HG03139 (cell line): ENCODE measurements around the gene EML6.

ENCODE experiments used
- ATAC-seq: cut with Tn5 transposase; IDR thresholded peaks from one replicate; pipeline ENCODE4 v1.9.1; 2021; ENCODE audit not compliant: unreplicated experiment

Gene EML6

GRCh38 chr2:54962935-54963440 is 239.5 kb downstream of the EML6 start:
- no peak for ATAC-seq

- ATAC-seq, result no peak
These were observed 240.0 kb downstream of the EML6 start for GRCh38 chr2:54963476-54963875.

GRCh38 chr2:54964271-54964670 is 240.8 kb downstream of the EML6 start:
- no peak for ATAC-seq

- ATAC-seq, result no peak
These were observed 241.4 kb downstream of the EML6 start for GRCh38 chr2:54964816-54965215.

- ATAC-seq, result no peak
These were observed 242.0 kb downstream of the EML6 start for GRCh38 chr2:54965425-54965824.

DNA sequence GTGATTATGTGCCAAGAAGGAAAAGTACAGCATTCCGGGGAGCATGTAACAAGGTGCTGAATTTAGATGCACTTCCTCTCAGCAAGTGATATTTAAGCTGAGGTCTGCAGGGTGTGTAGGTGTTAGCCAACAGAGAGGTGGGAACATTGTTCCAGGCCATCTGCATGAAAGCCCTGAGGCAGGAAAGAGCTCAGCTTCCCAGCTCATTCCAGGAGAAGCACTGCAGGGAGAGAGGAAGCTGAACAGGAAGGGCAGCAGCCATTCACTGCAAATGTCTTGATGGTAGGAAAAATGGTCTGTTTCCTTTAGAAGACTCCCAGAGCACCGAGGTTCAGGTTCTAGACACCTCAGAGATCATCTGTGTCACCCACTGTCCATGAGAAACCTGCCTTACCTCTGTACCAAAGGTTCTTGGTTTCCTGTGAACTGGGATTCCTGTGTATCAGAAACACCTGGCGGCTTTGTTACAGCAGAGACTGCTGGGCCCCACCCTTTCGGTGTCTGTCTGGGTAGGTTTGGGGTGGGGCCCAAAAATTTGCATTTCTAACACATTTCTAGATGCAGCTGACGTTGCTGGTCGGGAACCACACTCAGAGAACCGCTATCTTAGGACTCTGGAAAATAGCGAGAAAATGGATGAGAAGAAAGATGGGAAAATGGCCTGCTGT is 242.8 kb downstream of the EML6 start:
- no peak for ATAC-seq

DNA sequence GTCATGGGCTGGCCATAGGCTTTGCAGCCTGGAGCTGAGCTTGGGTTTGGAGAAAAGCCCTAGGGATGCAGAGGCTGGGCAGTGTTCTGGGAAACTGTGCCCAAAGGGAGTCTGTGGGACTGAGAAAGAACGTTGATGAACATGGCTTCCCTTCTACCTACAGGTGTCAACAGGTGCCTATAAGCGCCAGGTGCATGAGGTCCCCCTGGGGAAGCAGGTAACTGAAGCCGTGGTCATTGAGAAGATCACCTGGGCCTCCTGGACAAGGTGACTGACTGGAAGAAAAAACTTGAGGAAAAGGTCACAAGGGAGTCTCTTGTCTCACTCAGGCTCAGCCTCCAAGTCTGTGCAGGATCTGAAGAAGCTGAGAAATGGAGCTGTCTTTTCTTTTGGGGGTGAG is 243.4 kb downstream of the EML6 start:
- no peak for ATAC-seq

DNA sequence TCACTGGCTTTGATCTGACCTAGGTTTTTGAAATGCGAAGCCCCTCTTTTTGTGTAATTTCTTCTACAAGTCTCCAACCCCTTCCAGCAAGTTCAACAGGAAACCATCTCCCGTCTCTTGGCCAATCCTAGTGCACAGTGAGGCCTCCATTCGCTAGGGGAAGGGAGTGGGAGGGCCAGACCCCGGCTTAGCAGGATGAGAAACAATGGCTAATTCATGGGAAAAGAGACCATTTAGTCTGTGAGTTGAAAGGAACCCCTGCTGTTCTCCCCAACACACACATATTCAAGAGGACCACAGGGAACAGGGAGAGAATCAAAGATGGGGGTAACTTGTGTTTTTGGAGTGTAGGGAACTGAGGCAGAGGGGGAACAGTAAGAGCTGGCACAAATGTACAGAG is 243.8 kb downstream of the EML6 start:
- ATAC-seq, result no peak

GRCh38 chr2:54967759-54968365 is 244.4 kb downstream of the EML6 start:
- no peak for ATAC-seq

- no peak for ATAC-seq
These were observed 245.2 kb downstream of the EML6 start for GRCh38 chr2:54968561-54969218.

- no peak for ATAC-seq
These were observed 246.0 kb downstream of the EML6 start for GRCh38 chr2:54969295-54969939.

- ATAC-seq, result no peak
These were observed 246.5 kb downstream of the EML6 start for GRCh38 chr2:54969940-54970338.

GRCh38 chr2:54975175-54975574 is 251.7 kb downstream of the EML6 start:
- ATAC-seq, result no peak

- ATAC-seq, result no peak
These were observed 252.4 kb downstream of the EML6 start for GRCh38 chr2:54975598-54976492.

DNA sequence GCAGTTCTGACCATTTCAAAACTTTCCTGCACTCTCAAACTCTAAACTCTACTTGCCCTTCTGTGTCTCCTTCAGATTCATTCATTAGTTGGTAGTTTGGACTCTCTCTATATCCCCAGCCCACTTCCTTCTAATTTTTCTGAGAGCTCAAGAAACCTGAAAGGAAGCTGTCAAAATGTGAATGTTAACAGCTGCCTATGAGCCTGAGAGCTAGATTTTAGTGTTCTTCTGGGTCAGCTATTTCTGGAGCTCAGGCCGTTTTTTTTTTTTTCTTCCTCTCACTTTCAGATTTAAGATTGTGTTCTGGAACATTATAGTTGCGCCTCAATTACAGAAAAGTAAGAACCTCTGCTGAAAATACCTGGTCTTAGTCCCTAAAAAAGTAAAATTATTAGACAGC is 253.7 kb downstream of the EML6 start:
- ATAC-seq, result peak; percentile 78

DNA sequence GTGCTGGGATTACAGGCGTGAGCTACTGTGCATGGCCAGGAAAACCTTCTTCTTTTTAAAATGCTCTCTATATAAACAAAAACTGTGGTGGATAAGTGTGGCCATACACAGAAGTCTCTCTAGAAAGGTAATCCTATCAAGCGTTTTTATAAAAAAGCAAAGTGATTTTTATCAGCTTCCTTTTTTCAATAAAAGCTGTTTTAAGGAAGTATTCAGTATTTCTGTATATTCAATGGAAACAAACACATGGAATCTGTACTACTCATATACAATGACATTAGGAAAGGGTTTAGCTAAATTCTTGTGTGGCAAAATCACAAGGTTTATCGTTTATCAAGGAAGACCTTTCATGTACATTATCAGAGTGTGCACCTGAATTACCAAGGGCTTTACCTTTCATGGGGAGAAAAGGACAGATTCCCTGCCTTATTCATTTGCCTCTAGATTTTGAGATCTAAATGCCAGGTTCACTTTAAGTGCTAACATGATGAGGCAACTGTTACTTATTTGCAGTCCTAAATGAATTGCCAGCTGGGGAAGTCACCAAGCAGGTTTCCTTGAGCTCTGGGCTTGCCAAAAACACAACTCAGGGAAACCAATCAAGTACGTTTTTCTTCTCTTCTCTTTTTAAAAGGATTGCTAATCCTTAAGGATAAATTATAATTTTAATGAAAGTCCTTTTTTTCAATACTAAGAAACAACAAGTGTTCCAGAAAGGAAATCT is 256.0 kb downstream of the EML6 start:
- ATAC-seq, result no peak

- no peak for ATAC-seq
These were observed 257.9 kb downstream of the EML6 start for GRCh38 chr2:54981385-54981784.

DNA sequence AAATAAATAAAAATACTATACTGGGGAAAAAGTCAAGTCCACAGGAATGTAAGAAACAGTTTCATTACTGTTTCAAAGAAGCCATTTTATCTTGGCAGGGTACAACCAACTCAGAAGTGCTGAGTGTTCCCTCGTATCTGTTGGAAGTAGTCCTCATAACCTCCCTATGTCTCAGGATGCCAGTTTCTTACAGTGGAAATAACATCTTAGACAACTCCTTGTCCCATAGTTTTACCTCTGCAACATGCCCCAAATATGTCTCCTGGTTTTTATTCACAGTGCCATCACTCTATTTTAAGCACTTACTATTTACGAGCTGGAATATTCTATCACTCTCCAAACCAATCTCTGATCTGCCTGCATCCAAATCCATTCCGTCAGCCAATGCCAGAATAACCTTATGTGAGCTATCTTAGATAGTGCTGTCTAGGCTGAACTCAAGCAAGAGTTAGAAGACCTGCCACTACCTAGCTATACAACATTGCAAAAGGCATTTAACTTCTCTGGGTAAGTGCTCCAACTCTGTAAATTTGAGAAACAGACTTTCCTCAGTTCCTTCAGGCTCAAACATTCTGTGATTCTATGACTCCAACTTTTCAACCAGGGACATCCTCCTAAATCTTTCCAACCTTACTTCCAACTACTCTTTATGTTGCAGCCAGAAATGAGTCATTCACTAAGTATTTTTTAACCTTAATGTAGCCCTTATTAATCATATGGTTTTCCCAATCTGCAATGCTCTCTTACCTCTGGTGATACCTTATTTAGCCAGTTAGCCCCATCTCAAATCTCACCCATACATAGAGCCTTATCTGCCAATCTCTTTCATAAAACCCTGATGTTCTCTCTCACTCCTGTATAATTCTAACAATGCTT is 260.1 kb downstream of the EML6 start:
- no peak for ATAC-seq

GRCh38 chr2:54984476-54984875 is 261.0 kb downstream of the EML6 start:
- ATAC-seq, result no peak
